ENCODE data around the gene C10orf67. TPM values are rescaled to one million over a fixed set of nuclear protein-coding genes. Genes with fewer than 3 reads are reported as not detected.

C10orf67 gene
- total and polyA plus RNA-seq, 2 of the 8 experiments (the other 6 are each of a cell fraction or from before 2014, with no cell fraction given): 0.05 to 0.11 TPM

GRCh38 chr10:23314835-23315239, 29.8 kb downstream of the C10orf67 start (continued):
- TF ChIP-seq CHD7 (IDR thresholded peaks at IDR 0.05; ENCODE audit: insufficient replicate concordance, low read length): no peak
- TF ChIP-seq RAD21 (IDR thresholded peaks at IDR 0.05 in 1 of 2, conservative IDR thresholded peaks at IDR 0.05 in 1 of 2; ENCODE audit: low read depth in 2 of 2, low read length in 2 of 2): peak; percentile 71 to 72
- no peak for TF ChIP-seq MAFK (IDR thresholded peaks at IDR 0.05; ENCODE audit: low read depth, low read length)
- TF ChIP-seq, protein P1, sequence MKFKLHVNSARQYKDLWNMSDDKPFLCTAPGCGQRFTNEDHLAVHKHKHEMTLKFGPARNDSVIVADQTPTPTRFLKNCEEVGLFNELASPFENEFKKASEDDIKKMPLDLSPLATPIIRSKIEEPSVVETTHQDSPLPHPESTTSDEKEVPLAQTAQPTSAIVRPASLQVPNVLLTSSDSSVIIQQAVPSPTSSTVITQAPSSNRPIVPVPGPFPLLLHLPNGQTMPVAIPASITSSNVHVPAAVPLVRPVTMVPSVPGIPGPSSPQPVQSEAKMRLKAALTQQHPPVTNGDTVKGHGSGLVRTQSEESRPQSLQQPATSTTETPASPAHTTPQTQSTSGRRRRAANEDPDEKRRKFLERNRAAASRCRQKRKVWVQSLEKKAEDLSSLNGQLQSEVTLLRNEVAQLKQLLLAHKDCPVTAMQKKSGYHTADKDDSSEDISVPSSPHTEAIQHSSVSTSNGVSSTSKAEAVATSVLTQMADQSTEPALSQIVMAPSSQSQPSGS (IDR thresholded peaks at IDR 0.05; ENCODE audit: low read length): no peak

Measured in H1 (cell line).